Suprapubic skin (tissue), 4 donors: ENCODE data around the gene PANK1.

Experiments
- CTCF ChIP-seq, 2 donors: fragments of 200-600 bp in 1 of 2; fragments of 450-650 bp in 1 of 2; sonication (generic) in 1 of 2; IDR thresholded peaks; one replicate each; pipeline ENCODE4 v1.5.1; 2016 to 2019; ENCODE audit warnings: antibody characterized with exemption in 2 of 2, mild to moderate bottlenecking in 1 of 2, moderate library complexity in 1 of 2
- EP300 ChIP-seq: sonication (generic); formaldehyde crosslinking; IDR thresholded peaks from one replicate; pipeline ENCODE4 v1.6.1; 2017; ENCODE audit warnings: antibody characterized with exemption
- POLR2A ChIP-seq, 2 donors: fragments of 450-650 bp; IDR thresholded peaks; one replicate each; pipeline ENCODE4 v1.6.1; 2017; ENCODE audit warnings: antibody characterized with exemption in 2 of 2, mild to moderate bottlenecking in 2 of 2, moderate library complexity in 2 of 2
- POLR2AphosphoS5 ChIP-seq, 3 donors: sonication (generic); formaldehyde crosslinking; IDR thresholded peaks; one replicate each; pipeline ENCODE4 v1.6.1; 2017; ENCODE audit warnings: antibody characterized with exemption in 3 of 3

GRCh38 chr10:89611282-89611681, 33.8 kb downstream of the PANK1 start:
- no peak for TF ChIP-seq CTCF (IDR thresholded peaks at IDR 0.05)
- TF ChIP-seq POLR2A (IDR thresholded peaks at IDR 0.05), result no peak
- no peak for TF ChIP-seq POLR2AphosphoS5 (IDR thresholded peaks at IDR 0.05)
- no peak for TF ChIP-seq EP300
